ENCODE data around the gene ME3.

The ME3 gene

GRCh38 chr11:86692746-86693145, 20.3 kb upstream of the ME3 start:
- DNase-seq (ENCODE audit: low read depth in 2 of 2) = no peak

DNA sequence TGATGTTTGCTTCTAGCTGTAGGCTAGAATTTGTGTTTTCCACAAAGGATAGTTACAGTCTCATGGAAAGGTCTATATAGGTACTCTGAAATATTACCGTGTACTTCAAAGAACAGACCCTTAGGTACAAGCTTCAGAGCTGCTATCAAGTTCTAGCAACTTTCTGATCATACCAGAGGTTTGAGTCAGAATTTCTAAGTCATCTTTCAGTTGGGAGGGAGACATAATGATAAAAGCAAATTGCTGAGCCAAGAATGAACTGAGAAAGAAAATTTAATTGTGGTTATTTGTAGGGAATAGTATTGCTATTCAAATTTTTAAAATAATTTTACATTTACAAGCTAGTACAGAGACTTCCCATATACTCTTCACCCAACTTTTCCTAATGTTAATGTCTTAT, 19.9 kb upstream of the ME3 start:
- DNase-seq (ENCODE audit: low read depth in 2 of 2) = no peak

- no peak for DNase-seq (ENCODE audit: low read depth in 2 of 2)
These were observed 16.2 kb upstream of the ME3 start for GRCh38 chr11:86688398-86689179.

- DNase-seq (ENCODE audit: low read depth in 2 of 2) = no peak
These were observed 14.9 kb upstream of the ME3 start for GRCh38 chr11:86687185-86687778.

- no peak for DNase-seq (ENCODE audit: low read depth in 2 of 2)
These were observed 14.1 kb upstream of the ME3 start for GRCh38 chr11:86686531-86686930.

GRCh38 chr11:86681483-86681756, 9.0 kb upstream of the ME3 start:
- DNase-seq (ENCODE audit: low read depth in 2 of 2) = no peak

GRCh38 chr11:86680716-86681482, 8.5 kb upstream of the ME3 start:
- no peak for DNase-seq (ENCODE audit: low read depth in 2 of 2)

DNA sequence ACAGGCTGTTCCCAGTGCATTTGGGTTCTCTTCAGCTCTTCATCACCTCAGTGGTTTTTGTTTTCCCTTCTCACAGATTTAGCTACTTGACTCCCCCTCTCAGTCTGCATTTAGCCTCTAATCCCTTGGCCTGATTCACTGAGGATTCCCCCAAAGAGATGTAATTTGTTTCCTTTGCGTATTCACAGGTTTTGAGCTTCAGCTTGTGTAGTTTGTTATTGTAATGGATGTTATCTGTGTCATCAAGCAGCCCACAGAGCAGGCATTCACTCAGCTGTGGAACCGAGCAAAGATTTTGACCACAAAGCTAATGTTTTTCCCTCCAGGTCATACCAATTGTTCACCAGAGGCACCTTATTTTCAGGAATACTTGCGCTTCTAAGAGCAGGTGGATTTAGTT, 6.4 kb upstream of the ME3 start:
- DNase-seq (ENCODE audit: low read depth in 2 of 2) = no peak

GRCh38 chr11:86678296-86678695, 5.9 kb upstream of the ME3 start:
- no peak for DNase-seq (ENCODE audit: low read depth in 2 of 2)

DNA sequence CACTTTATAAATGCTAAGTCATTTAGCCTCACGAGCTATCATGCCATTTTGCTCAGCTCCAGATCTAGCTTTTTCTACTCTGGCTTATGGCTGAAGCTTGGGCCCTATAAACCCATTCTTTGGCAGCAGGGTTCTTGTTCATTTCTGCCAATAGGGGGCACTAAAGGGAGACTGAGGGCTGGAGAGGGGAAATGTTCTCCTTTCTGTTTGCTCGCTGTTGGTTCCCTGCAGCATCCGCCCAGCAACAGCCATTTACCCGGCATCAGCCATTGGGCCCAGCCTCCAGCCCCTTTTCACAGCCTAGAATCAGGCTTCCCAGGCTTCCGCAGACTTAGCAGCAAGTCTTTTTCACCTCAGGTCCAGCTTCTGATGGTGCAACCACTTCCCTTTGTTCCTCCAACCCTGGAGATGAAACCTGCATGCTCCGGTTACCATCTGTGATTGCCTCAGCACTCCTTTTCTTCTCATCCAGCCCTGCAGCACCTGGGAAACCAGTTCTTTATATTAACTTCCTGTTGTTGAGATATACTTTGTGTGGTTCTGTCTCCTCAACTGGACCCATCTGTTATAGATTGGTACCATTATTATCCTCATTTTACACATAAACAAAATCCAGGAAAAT, 4.2 kb upstream of the ME3 start:
- no peak for DNase-seq (ENCODE audit: low read depth in 2 of 2)

- no peak for DNase-seq (ENCODE audit: low read depth in 2 of 2)
These were observed 3.6 kb upstream of the ME3 start for GRCh38 chr11:86676010-86676409.

DNA sequence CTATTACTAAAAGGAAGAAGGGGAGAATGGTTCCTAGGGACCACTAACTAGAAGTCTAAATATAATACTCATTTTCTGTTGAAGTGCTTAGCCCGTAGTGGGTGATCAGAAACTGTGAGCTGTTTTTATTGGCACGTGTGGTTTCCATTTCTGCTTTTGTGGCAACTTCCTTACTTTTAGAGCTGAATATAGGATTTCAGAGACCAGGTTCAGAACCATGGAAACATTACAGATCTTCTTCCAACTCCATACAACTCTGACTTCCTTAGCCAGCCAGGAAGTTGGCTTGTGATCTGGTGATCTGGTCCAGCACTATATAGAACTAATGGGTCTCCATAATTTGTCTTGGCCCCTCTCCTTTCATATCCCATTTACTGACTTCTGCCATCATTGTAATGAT, 2.6 kb upstream of the ME3 start:
- DNase-seq (ENCODE audit: low read depth in 2 of 2) = no peak

DNA sequence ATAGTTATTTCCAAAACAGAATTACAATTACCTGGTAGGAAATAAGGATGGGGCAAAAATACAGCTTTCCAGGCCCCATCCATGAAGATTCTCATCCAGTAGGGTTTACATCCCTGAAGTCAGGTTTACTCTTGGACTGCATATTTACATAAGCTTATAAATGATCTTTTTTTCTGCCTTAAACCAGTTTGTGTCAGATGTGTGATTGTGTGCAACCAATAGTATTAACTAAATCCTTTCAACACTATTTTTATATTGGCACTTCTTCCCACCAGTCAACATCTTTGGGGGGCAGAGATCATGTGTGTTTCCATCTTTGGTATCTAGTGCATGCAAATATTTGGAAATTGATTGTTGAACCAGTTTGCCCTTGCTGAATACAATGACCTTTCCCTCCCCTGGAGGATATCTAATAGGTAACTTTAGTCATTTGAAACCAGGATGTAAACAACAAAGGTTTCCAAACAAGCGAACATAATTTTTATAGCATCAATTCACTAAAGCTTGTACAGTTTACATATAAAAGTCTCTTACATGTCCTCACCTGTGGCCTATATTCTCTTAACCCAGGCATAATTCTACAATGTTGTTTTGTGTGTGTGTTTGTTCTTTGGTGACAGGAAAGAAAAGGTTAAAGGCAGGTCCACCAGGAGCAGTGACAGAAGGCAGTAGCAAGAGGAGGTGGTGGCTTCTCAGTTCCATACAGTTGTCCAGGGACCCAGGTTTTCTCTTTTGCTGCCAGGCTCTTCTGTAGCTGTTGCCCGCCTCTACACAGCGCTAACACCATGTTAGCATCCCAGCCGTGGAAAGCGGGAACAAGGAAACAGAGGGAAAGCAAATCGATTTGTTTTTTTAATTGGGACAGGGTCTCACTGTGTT, 1.7 kb upstream of the ME3 start:
- no peak for DNase-seq (ENCODE audit: low read depth in 2 of 2)

DNA sequence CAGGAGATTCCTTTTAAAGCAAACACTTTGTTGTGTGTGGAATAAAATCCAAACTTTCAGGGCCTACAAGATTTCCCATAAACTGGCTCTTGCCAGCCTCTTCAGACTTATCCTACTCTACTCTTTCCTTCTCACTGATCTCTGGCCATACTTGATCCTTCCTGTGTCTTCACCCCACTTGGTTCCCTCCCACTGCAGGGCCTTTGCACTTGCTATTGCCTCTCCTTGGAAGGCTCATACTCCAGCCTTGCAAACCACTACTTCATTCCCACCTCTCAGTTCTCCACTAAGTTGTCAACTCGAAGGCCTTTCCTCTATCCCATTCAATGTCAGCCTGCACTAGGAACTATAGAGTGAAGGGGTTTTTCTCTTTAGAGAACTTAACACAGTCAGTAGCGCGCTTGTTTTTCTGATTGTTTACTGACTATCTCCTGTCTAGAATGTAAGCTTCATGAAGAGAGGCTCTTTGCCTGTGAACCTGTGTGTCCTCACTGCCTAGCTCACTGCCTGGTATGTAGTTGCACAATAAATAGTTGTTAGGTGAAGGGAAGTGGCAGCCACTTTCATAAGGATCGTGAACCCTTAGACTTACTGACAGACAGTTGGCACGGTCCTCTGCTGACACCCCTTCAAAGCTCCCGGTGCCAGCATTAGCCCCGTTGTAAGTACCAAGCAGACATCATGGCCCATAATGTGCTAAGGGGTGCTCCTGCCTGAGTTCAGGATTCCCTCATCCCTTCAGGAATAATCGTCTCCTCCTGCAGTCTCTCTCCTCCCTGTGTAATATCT, 833 bp upstream of the ME3 start:
- DNase-seq (ENCODE audit: low read depth in 2 of 2) = no peak

DNA sequence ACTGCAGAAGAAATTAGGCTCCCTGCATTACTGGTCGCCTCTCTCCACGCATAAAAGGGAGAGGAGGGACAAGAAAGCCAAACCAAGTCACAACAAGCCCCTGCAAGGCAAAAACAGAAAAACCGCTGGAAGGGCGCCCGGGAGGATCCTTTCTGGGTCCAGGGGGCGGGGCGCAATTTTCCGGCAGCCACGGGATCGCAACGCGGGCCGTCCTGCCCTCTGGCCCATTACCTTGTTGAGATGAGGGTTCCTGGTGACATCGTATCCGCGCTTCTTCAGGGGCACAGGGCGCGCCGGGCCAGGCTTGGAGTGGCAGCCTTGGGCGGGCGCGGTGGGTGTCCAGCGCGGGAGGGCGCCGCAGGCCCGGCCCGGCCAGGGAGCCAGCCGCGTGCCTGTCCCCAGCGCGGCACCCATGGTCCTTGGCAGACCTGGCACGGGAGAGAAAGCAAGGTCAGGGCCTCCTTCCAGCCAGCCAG, 847 bp downstream of the ME3 start:
- DNase-seq (ENCODE audit: low read depth in 2 of 2) = no peak

DNA sequence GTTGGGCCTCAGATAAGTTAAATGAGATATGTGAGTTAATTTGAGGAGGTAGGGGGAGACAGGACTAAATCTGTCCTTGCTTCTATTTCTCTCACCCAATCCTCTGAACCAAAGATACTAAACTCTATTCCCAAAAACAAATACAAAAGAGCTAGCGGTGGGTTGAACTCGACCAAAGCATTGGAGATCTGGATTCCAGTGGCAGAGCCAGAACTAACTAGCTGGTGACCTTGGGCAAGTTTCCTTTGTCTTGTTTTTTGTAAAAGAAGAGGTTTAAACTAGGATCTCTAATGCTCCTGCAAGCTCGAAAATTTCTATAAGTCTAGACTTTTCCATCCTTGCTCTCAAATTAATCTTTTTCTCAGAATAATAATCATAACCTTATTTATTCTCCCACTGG, 1.5 kb downstream of the ME3 start:
- no peak for DNase-seq (ENCODE audit: low read depth in 2 of 2)

DNA sequence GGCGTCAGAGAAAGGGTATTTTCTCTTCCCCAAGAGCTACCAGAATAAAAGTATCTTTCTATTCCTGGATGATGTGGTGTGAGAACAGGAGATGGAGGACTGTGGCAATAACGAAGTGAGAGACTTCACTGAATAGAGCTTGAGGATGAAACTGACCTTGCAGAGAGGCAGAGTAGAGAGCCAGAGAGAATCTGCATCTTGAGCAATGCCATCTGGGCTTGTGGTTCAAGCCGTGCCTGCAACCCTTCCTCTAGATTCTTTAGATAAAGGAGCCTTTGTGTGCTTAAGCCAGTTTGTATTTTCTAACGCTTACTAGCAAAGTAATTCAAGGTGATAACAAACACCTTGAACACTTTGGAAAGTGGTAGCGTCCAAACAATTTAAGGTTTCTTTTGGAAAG, 2.2 kb downstream of the ME3 start:
- DNase-seq (ENCODE audit: low read depth in 2 of 2) = no peak

- DNase-seq (ENCODE audit: low read depth in 2 of 2) = no peak
These were observed 3.0 kb downstream of the ME3 start for GRCh38 chr11:86669424-86669823.

DNA sequence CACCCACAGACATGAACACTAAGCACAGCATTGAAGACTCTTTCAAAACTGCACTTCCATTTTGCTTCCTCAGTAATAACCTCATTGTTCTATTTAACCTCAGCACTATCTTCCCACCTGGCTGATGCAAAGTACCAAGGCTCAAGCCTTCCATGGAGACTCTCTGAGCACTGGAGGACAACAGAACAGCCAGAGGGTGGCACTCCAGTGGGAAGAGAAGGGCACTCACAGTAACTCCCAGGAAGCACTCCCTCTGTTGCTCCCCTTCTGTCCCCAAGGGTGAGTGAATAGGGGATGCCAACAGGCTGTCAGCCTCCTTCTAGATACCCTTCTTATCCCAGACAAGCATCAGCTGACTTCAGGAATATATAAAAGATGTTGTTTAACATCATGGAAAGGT, 3.5 kb downstream of the ME3 start:
- no peak for DNase-seq (ENCODE audit: low read depth in 2 of 2)

DNA sequence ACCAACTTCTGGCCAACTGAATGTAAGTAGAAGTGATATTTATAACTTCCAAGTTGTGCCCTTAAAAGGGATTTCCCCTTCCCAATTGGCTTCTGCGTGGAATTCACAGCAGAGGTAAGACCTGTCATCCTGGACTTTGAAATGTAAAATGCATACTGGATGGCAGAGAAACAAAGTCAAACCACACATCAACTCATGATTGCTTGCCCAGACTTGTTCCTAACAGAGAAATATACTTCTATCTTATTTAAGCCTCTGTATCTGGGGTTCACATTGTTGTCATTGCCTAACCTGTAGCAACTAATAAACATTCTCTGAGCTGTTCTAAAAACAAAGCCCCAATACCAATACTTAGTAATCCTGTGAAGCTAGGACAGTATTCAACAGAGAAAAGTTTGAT, 6.2 kb downstream of the ME3 start:
- DNase-seq (ENCODE audit: low read depth in 2 of 2) = no peak

DNA sequence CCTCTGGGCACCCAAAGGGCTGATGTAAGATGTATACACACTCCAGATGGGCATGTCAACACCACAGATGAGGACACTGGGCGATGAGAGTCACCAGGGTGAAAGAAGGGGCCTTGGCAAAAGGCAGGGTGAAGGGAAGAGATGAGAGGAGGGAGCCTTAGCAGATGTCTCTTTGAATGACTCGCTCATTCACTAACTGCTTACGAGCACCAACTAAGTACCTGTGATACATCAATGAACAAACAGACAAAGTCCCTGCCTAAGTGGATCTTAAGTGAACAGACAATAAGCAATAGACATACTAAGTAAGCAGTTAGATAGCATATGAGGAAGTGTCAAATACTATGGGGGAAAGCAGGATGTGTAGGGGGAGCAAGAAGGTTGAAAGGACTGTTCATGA, 7.5 kb downstream of the ME3 start:
- no peak for DNase-seq (ENCODE audit: low read depth in 2 of 2)
